ENCODE results near the gene DLGAP5. TPM values are rescaled to one million over a fixed set of nuclear protein-coding genes. Genes with fewer than 3 reads are reported as not detected.

The DLGAP5 gene
- total RNA-seq, 1 donor from 2014 or later: 4.4 TPM

GRCh38 chr14:55139696-55140509, 51.5 kb downstream of the DLGAP5 start:
- H3K27me3 ChIP-seq (ENCODE audit: control insufficient read depth, insufficient read depth, low read length): no peaks in the 10 kb centered on the region

GRCh38 chr14:55139141-55139540, 52.2 kb downstream of the DLGAP5 start:
- Histone ChIP-seq H3K27me3 (ENCODE audit: control insufficient read depth, insufficient read depth, low read length) (no peaks in the 10 kb centered on the region), H3K36me3 (ENCODE audit: control insufficient read depth, insufficient read depth, low read length) (peaks cover 2% of the 10 kb centered on the region), H3K4me3 (ENCODE audit: low read depth, low read length) (no peak overlapping the region)
- no peak for DNase-seq (ENCODE audit: low read depth)
- no peak for TF ChIP-seq CTCF (IDR thresholded peaks at IDR 0.05; ENCODE audit: insufficient read depth, low read length, poor library complexity, severe bottlenecking)

More at GRCh38 chr14:55139696-55140509, 51.5 kb downstream of the DLGAP5 start:
- Histone ChIP-seq H3K4me3 (ENCODE audit: low read depth, low read length) (no peak overlapping the region), H3K36me3 (ENCODE audit: control insufficient read depth, insufficient read depth, low read length) (peaks cover 2% of the 10 kb centered on the region)
- no peak for TF ChIP-seq CTCF (IDR thresholded peaks at IDR 0.05; ENCODE audit: insufficient read depth, low read length, poor library complexity, severe bottlenecking)
- no peak for DNase-seq (ENCODE audit: low read depth)

GRCh38 chr14:55138091-55138490, 53.3 kb downstream of the DLGAP5 start:
- peaks cover 2% of the 10 kb centered on the region for H3K36me3 ChIP-seq (ENCODE audit: control insufficient read depth, insufficient read depth, low read length)
- no peak overlapping the region for H3K4me3 ChIP-seq (ENCODE audit: low read depth, low read length)
- peak; percentile 12 for TF ChIP-seq CTCF (IDR thresholded peaks at IDR 0.05; ENCODE audit: insufficient read depth, low read length, poor library complexity, severe bottlenecking)
- no peaks in the 10 kb centered on the region for H3K27me3 ChIP-seq (ENCODE audit: control insufficient read depth, insufficient read depth, low read length)
- no peak for DNase-seq (ENCODE audit: low read depth)

GRCh38 chr14:55136885-55137786, 54.2 kb downstream of the DLGAP5 start:
- DNase-seq (ENCODE audit: low read depth): no peak
- H3K4me3 ChIP-seq (ENCODE audit: low read depth, low read length): no peak overlapping the region
- TF ChIP-seq CTCF (IDR thresholded peaks at IDR 0.05; ENCODE audit: insufficient read depth, low read length, poor library complexity, severe bottlenecking): no peak

GRCh38 chr14:55136241-55136640, 55.1 kb downstream of the DLGAP5 start:
- DNase-seq (ENCODE audit: low read depth): no peak
- peaks cover 2% of the 10 kb centered on the region for H3K36me3 ChIP-seq (ENCODE audit: control insufficient read depth, insufficient read depth, low read length)

More at GRCh38 chr14:55136885-55137786, 54.2 kb downstream of the DLGAP5 start:
- Histone ChIP-seq H3K27me3 (ENCODE audit: control insufficient read depth, insufficient read depth, low read length) (no peaks in the 10 kb centered on the region), H3K36me3 (ENCODE audit: control insufficient read depth, insufficient read depth, low read length) (peaks cover 2% of the 10 kb centered on the region)

More at GRCh38 chr14:55136241-55136640, 55.1 kb downstream of the DLGAP5 start:
- no peak overlapping the region for H3K4me3 ChIP-seq (ENCODE audit: low read depth, low read length)
- TF ChIP-seq CTCF (IDR thresholded peaks at IDR 0.05; ENCODE audit: insufficient read depth, low read length, poor library complexity, severe bottlenecking): no peak
- H3K27me3 ChIP-seq (ENCODE audit: control insufficient read depth, insufficient read depth, low read length): no peaks in the 10 kb centered on the region
